OCI-LY7 (cell line): ENCODE measurements around the gene CERS6. TPM values are rescaled to one million over a fixed set of nuclear protein-coding genes. Genes with fewer than 3 reads are reported as not detected.
A peak's percentile ranks its signal among the peaks of the same experiment; 100 is the strongest.

ENCODE experiments used
- BruUV-seq: library from RNA; stranded (reverse); fragments of 400-500 nt; replicated peaks from 2 replicates; lab custom pipeline; 2021; lab: Mats Ljungman, UMichigan
- CTCF ChIA-PET: fragments of 300-600 bp; sonication (Branson Sonifier 250); formaldehyde crosslinking; loops from one replicate; lab custom pipeline; 2022; ENCODE audit warnings: antibody characterized with exemption; ENCODE audit not compliant: unreplicated experiment; lab: Charles Lee
- POLR2A ChIA-PET: fragments of 300-600 bp; sonication (Branson Sonifier 250); formaldehyde crosslinking; loops from one replicate; lab custom pipeline; 2022; ENCODE audit warnings: antibody characterized with exemption; lab: Charles Lee
- DNase-seq: peaks from one replicate; pipeline ENCODE4 v3.0.0-alpha.2; 2015; ENCODE audit warnings: low spot score
- H2AFZ ChIP-seq: fragments of 200-600 bp; sonication (generic), shearing (Covaris generic); 2 replicates; pipeline ENCODE4 v1.6.1; 2014; ENCODE audit warnings: mild to moderate bottlenecking, antibody characterized with exemption, low read length, moderate library complexity
- H3K27ac ChIP-seq: fragments of 200-600 bp; sonication (generic); 2 replicates; pipeline ENCODE4 v1.5.1; 2014; ENCODE audit warnings: mixed run types, low read depth, mild to moderate bottlenecking, moderate library complexity, low read length, inconsistent platforms; ENCODE audit not compliant: poor library complexity, severe bottlenecking
- H3K36me3 ChIP-seq: fragments of 200-600 bp; sonication (generic); 2 replicates; pipeline ENCODE4 v1.6.1; 2014; ENCODE audit warnings: mild to moderate bottlenecking, antibody characterized with exemption, low read length, moderate library complexity, mixed read lengths; ENCODE audit not compliant: insufficient read depth
- H3K4me1 ChIP-seq: fragments of 200-600 bp; sonication (generic); 2 replicates; pipeline ENCODE4 v1.5.1; 2014; ENCODE audit warnings: mild to moderate bottlenecking, low read length; ENCODE audit not compliant: insufficient read depth, poor library complexity, severe bottlenecking
- H3K4me2 ChIP-seq: fragments of 200-600 bp; sonication (generic); 2 replicates; pipeline ENCODE4 v1.6.1; 2014; ENCODE audit warnings: mild to moderate bottlenecking, low read length
- H3K4me3 ChIP-seq: fragments of 200-600 bp; sonication (generic); 2 replicates; pipeline ENCODE4 v1.5.1; 2014; ENCODE audit warnings: mild to moderate bottlenecking, low read depth, low read length; ENCODE audit not compliant: poor library complexity, severe bottlenecking
- H3K79me2 ChIP-seq: fragments of 200-600 bp; sonication (generic); 2 replicates; pipeline ENCODE4 v1.6.1; 2016; ENCODE audit warnings: low read depth, mild to moderate bottlenecking, low read length, moderate library complexity, mixed read lengths; ENCODE audit not compliant: insufficient read depth
- H3K9me2 ChIP-seq: fragments of 200-600 bp; sonication (generic); 2 replicates; pipeline ENCODE4 v1.6.1; 2016; ENCODE audit warnings: mild to moderate bottlenecking, low read length, mixed read lengths; ENCODE audit not compliant: insufficient read depth
- H3K9me3 ChIP-seq: fragments of 200-600 bp; sonication (generic); 2 replicates; pipeline ENCODE4 v1.6.1; 2014; ENCODE audit warnings: mild to moderate bottlenecking, mixed run types, low read length, mixed read lengths
- H4K20me1 ChIP-seq: fragments of 200-600 bp; sonication (generic); 2 replicates; pipeline ENCODE4 v1.6.1; 2014; ENCODE audit warnings: mild to moderate bottlenecking, antibody characterized with exemption, low read length, moderate library complexity, mixed read lengths; ENCODE audit not compliant: insufficient read depth
- EZH2phosphoT487 ChIP-seq: fragments of 200-600 bp; sonication (generic); IDR thresholded peaks from 2 replicates; pipeline ENCODE4 v1.6.1; 2018; ENCODE audit warnings: low read depth, borderline replicate concordance, mild to moderate bottlenecking, mixed run types, antibody characterized with exemption, low read length, moderate library complexity, mixed read lengths
- intact Hi-C: fragments of 100-400 bp; cut with micrococcal nuclease; formaldehyde crosslinking; loops from one replicate; pipeline ENCODE4 v1.10.0; 2022; ENCODE audit not compliant: unreplicated experiment
- total RNA-seq, 2 experiments: library from RNA; depleted of rRNA in 1 of 2; stranded (reverse); fragments of >200 nt in 1 of 2; shearing (Covaris generic) in 1 of 2; gene quantifications; 2 replicates each; pipeline ENCODE4 v1.2.3, GENCODE V29; 2014 to 2022
- TF ChIP-seq, protein P1 (sequence below): fragments of 200-600 bp; sonication (generic); conservative IDR thresholded peaks from 2 replicates; pipeline ENCODE4 v1.5.1; 2014; ENCODE audit warnings: mild to moderate bottlenecking, antibody characterized with exemption, low read length, moderate library complexity, mixed read lengths

CERS6 gene
- total RNA-seq, 2 experiments from 2014 or later = 0.04 TPM; not detected in 1

DNA sequence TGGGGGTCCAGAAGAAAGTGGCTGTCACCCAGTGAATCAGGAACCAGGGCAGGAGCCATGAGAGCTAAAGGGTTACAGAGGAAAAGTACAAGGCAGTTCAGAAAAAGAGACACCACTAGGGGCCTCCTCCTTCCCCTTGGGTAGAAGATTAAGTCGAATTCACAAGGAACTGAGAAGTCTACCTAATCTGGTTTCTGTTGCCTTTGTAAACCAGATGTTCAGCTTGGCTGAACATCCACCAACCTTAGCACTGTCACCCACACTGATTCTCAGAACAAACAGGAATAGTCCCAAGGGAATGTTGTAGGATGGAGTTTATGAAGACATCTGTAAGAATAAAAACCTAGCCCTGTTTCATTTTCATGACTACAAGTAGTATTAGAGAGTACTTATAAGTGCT, 256.0 kb downstream of the CERS6 start:
- POLR2A ChIA-PET = no interaction called here

DNA sequence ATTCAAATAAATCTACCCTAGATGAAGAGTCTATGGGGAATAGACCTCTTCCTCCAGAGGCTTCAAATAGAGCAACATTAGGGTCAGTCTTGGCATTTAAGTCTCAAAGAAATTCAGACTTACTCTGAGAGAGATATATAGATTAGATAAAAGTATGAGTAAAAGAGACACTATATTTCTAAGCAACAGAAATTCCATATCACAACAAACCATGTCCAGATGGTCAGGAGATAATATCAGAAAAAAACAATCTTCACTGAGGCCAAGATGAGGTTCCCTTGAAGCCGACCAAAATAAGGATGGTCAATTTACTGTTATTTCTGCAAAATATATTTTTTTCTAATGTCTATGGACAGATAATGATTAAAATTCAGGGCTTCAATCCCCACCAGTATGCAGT, 257.3 kb downstream of the CERS6 start:
- Histone ChIP-seq H3K27ac (no peak overlapping the region), H3K4me2 (no peak overlapping the region), H3K9me3 (no peaks in the 10 kb centered on the region), H2AFZ (no peak overlapping the region), H3K4me1 (peaks cover 10% of the 10 kb centered on the region), H3K4me3 (no peak overlapping the region), H4K20me1 (no peaks in the 10 kb centered on the region), H3K36me3 (no peaks in the 10 kb centered on the region), H3K79me2 (no peaks in the 10 kb centered on the region), H3K9me2 (no peaks in the 10 kb centered on the region)
- TF ChIP-seq, protein P1, sequence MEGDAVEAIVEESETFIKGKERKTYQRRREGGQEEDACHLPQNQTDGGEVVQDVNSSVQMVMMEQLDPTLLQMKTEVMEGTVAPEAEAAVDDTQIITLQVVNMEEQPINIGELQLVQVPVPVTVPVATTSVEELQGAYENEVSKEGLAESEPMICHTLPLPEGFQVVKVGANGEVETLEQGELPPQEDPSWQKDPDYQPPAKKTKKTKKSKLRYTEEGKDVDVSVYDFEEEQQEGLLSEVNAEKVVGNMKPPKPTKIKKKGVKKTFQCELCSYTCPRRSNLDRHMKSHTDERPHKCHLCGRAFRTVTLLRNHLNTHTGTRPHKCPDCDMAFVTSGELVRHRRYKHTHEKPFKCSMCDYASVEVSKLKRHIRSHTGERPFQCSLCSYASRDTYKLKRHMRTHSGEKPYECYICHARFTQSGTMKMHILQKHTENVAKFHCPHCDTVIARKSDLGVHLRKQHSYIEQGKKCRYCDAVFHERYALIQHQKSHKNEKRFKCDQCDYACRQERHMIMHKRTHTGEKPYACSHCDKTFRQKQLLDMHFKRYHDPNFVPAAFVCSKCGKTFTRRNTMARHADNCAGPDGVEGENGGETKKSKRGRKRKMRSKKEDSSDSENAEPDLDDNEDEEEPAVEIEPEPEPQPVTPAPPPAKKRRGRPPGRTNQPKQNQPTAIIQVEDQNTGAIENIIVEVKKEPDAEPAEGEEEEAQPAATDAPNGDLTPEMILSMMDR = no peak
- TF ChIP-seq EZH2phosphoT487 = no peak
- BruUV-seq = no TSS peak
- intact Hi-C loops = no loop called here
- no peak for DNase-seq
- ChIA-PET POLR2A (no interaction called here), CTCF (no interaction called here)

More for the DNA sequence above, 256.0 kb downstream of the CERS6 start:
- Histone ChIP-seq H3K79me2 (no peaks in the 10 kb centered on the region), H3K9me3 (no peaks in the 10 kb centered on the region), H3K4me3 (no peak overlapping the region), H2AFZ (no peak overlapping the region), H4K20me1 (no peaks in the 10 kb centered on the region), H3K4me2 (peak overlapping the region; percentile 5; the same call in 1 of the 2 replicates), H3K4me1 (peaks cover 10% of the 10 kb centered on the region), H3K9me2 (no peaks in the 10 kb centered on the region), H3K27ac (no peak overlapping the region), H3K36me3 (no peaks in the 10 kb centered on the region)
- CTCF ChIA-PET = no interaction called here
- peak; percentile 51 for DNase-seq
- no TSS peak for BruUV-seq
- no peak for TF ChIP-seq EZH2phosphoT487
- TF ChIP-seq, protein P1 = peak; percentile 48
- intact Hi-C loops = no loop called here

- Histone ChIP-seq H3K4me2 (no peak overlapping the region), H2AFZ (no peak overlapping the region), H3K27ac (no peak overlapping the region), H3K4me1 (peaks cover 10% of the 10 kb centered on the region), H3K9me2 (no peaks in the 10 kb centered on the region), H3K9me3 (no peaks in the 10 kb centered on the region), H3K36me3 (no peaks in the 10 kb centered on the region), H3K79me2 (no peaks in the 10 kb centered on the region), H3K4me3 (no peak overlapping the region), H4K20me1 (no peaks in the 10 kb centered on the region)
- no peak for DNase-seq
- BruUV-seq = no TSS peak
- ChIA-PET CTCF (no interaction called here), POLR2A (interaction anchor here (0.5 to 0.7 kb wide), 3 partner anchors 506 to 1717 kb away, joined by 3 read pairs; no protein-coding TSS in a partner anchor)
- intact Hi-C loops = no loop called here
- TF ChIP-seq, protein P1 = no peak
- no peak for TF ChIP-seq EZH2phosphoT487
These were observed 259.8 kb downstream of the CERS6 start for GRCh38 chr2:168715849-168716248.
